GM11168 (cell line): ENCODE measurements around the gene SLC38A2.
"Not testable (repeated sequence)": the region's sequence is repeated elsewhere in the genome, so short reads cannot be mapped to it uniquely, and the experiment has no call there.

ENCODE experiments used
- in situ Hi-C: fragments of 300-500 bp; cut with MboI; formaldehyde crosslinking; loops from one replicate; pipeline ENCODE4 v1.12.0; 2022; ENCODE audit warnings: low sequenced_read_pairs; ENCODE audit not compliant: unreplicated experiment

Gene SLC38A2

GRCh38 chr12:46372544-46373300 is at the start of gene SLC38A2:
TSS of gene SLC38A2 (minus strand) at chr12:46372773. CDS start at chr12:46371293, 1,480 bp downstream.
- in situ Hi-C loops, result no loop called here

DNA sequence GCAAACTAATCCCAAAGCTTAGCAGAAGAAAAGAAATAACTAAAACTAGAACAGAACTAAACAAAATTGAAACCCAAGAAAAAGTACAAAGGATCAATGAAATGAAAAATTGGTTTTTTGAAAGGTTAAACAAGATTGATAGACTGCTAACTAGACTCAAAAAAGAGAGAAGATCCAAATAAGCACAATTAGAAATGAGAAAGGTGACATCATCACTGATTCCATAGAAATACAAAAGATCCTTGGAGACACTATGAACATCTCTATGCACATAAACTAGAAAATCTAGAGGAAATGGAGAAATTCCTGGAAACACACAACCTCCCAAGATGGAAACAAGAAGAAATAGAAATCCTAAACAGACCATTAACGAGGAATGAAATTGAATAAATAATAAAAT is 47.1 kb upstream of the SLC38A2 start:
- in situ Hi-C loops, result loop anchor here (5.0 kb wide), 1 partner anchor 33 kb away; no protein-coding TSS in a partner anchor

- in situ Hi-C loops, result loop anchor here (5.0 kb wide), 1 partner anchor 37 kb away; no protein-coding TSS in a partner anchor
These were observed 43.0 kb upstream of the SLC38A2 start for GRCh38 chr12:46415552-46415951.

GRCh38 chr12:46414591-46415268 is 42.2 kb upstream of the SLC38A2 start:
- in situ Hi-C loops, result loop anchor here (5.0 kb wide), 1 partner anchor 38 kb away; no protein-coding TSS in a partner anchor

- in situ Hi-C loops, result no loop called here
These were observed 40.8 kb upstream of the SLC38A2 start for GRCh38 chr12:46413368-46413767.

- in situ Hi-C loops, result no loop called here
These were observed 40.3 kb upstream of the SLC38A2 start for GRCh38 chr12:46412857-46413256.

GRCh38 chr12:46410495-46410894 is 37.9 kb upstream of the SLC38A2 start:
- in situ Hi-C loops, result no loop called here

DNA sequence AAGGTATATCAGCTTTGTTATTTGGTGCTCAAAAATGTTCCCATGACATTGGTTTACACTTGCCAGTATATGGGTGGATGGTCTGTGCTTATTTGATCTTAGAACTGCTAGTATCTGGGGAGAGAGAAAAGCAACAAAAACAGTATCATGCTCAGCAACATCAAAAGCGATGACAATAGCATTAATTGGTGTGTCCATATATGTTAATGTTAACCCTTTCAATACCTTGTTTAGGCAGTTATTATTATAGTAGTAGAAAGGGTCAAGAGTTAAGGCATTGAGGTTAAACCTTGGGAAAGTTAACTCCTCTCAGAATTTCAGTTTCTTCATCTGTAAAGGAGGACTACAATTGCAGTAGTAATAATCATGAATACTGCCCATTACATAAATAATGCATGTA is 37.4 kb upstream of the SLC38A2 start:
- in situ Hi-C loops, result no loop called here

GRCh38 chr12:46409342-46409741 is 36.8 kb upstream of the SLC38A2 start:
- in situ Hi-C loops, result no loop called here

DNA sequence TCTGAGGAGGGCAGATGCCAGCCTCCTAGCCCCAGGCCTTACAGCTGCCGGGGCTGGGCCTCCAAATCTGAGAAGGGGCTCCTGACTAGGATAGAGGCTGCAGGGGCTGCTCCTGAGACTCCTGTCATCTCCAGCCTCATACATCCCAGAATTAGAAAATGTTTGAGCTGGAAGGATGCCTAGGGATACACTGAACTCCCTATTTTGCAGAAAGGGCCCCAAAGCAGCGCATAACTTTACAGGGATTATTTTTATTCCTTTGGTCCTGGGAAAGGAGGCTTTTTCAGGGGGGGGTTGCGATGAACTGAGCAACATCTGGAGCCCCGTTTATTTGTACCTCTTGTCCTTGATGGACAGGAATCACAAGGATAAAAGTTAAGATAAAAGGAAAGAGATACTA is 35.9 kb upstream of the SLC38A2 start:
- in situ Hi-C loops, result no loop called here

- in situ Hi-C loops, result no loop called here
These were observed 34.8 kb upstream of the SLC38A2 start for GRCh38 chr12:46407361-46407760.

GRCh38 chr12:46406352-46407027 is 33.9 kb upstream of the SLC38A2 start:
- in situ Hi-C loops, result no loop called here

DNA sequence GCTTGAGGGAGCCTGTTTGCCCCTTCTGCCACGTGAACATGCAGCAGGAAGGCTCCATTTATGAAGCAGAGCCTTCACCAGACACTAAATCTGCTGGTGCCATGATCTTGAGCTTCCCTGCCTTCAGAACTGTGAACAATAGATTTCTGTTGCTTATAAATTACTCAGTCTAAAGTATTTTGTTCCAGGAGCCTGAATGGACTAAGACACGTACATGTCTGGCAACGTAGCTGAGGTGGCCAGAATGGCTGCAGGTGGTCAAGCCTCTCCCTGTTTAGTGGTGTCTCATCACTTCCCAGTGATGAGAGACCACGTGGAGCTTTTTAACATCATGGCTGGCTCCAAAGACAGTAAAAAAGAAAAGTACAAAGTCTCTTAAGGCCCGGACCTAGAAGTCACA is 32.2 kb upstream of the SLC38A2 start:
- in situ Hi-C loops, result no loop called here

GRCh38 chr12:46404225-46404631 is 31.7 kb upstream of the SLC38A2 start:
- in situ Hi-C loops, result no loop called here

DNA sequence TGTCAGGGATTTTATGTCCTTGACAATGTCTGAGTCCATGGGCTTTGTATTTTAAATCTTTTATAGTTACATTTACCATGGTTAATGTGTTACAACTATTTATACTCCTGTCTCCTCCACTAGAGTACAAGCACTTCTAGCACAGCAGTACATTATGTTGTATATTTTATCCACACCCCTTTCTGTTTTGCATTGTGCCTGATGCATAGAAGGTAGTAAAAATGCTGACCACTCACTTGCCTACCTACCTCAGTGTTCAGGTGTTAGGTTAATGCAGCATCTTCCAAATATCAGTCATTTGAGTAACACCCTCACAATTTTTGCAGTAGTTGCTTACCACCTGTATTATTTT is 31.1 kb upstream of the SLC38A2 start:
- in situ Hi-C loops, result no loop called here

DNA sequence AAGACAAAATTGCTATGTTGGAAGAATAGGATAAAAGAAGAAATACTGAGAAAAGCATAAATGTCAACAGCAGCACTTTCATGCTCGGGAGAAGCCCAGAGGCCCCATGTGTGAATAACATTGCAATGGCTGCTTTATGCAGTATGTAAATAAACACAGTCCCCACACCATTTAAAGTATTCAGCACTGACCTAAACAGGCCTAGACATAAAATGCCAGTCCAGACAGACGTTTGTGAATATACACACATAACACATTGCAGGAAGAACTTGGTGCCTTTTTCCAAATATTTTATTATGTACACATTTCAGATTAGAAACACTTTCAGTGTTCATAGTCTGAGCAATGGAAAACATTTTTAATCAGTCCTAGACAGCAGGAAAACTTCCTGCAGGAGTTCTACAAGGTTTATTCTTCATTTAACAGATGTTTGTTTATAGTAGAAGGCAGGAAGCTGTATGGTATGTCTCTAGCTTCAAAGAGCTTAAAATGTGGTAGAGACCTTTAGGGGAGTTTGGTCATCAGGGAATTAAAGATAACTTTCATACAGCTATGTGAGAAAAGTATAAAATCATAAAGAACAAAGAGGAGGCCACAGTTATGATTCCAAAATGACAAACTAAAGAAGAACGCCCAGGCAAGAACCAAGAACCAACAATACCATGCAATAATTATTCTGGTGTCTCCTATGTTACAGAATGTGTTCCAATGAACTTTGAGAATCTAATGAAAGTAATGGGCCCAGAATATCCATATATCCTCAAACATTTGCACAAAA is 30.6 kb upstream of the SLC38A2 start:
- in situ Hi-C loops, result no loop called here

DNA sequence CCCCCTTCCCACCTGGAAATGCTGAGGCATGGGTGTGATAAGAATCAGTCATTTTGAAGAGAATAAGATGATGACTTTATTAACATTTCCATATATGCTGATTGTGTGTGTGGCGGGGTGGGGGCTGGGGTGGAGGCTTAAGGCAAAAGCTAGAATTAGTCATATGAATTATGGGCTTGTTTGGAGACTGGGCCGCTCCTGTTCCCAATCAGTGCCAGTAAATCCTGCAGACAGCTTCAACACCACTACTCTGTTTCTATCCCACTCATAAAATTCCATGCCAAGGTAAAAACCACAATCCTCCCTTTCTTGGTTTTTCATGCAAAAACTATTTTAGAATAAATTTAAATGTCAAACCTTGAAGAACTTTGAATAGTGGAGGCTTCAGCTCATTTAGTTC is 29.9 kb upstream of the SLC38A2 start:
- in situ Hi-C loops, result no loop called here

DNA sequence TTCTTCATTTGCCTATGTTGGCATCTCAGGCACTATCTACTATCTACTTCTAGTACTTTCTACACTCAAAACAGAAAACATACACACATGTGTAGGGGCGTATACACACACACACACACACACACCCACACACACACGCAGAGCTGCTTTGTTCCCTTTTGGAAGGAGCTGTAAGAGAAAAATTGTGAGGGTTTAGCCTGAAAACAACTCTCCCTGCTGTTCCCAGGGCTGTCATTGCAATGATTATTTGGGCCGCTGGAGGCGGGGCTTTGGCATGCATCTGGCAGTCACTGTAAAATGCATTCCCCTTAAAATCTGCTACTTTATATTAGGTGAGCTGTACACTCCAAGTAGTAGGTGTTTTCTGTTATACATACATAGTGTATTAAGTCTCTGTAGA is 29.1 kb upstream of the SLC38A2 start:
- in situ Hi-C loops, result no loop called here

GRCh38 chr12:46400406-46400805 is 27.8 kb upstream of the SLC38A2 start:
- in situ Hi-C loops, result no loop called here

DNA sequence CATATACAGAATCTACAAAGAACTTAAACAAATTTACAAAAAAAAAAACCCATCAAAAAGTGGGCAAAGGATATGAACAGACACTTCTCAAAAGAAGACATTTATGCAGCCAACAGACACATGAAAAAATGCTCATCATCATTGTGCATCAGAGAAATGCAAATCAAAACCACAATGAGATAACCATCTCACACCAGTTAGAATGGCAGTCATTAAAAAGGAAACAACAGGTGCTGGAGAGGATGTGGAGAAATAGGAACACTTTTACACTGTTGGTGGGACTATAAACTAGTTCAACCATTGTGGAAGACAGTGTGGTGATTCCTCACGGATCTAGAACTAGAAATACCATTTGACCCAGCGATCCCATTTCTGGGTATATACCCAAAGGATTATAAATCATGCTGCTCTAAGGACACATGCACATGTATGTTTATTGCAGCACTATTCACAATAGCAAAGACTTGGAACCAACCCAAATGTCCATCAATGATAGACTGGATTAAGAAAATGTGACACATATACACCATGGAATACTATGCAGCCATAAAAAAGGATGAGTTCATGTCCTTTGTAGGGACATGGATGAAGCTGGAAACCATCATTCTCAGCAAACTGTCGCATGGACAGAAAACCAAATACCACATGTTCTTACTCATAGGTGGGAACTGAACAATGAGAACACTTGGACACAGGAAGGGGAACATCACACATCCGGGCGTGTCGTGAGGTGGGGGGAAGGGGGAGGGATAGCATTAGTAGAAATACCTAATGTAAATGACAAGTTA is 27.1 kb upstream of the SLC38A2 start:
- in situ Hi-C loops, result not testable (repeated sequence)
